GM23338 (cell line): Measurements from ENCODE around the gene SF3B3. TPM values are rescaled to one million over a fixed set of nuclear protein-coding genes. Genes with fewer than 3 reads are reported as not detected.

Experiments
- ATAC-seq: fragments of 200-7000 bp; cut with Tn5 transposase; 3 replicates; pipeline ENCODE4 v1.9.1; 2020
- DNase-seq: peaks from one replicate; pipeline ENCODE4 v3.0.0-alpha.2; 2015; ENCODE audit warnings: low spot score
- H2AFZ ChIP-seq: fragments of 200-600 bp; sonication (generic); 2 replicates; pipeline ENCODE4 v1.8.0; 2016; ENCODE audit warnings: antibody characterized with exemption, mild to moderate bottlenecking, moderate library complexity
- H3F3A ChIP-seq: fragments of 200-600 bp; sonication (generic); replicated peaks from 2 replicates; pipeline ENCODE4 v1.8.0; 2017; ENCODE audit warnings: antibody characterized with exemption, mixed run types, low read depth
- H3K27ac ChIP-seq: fragments of 200-600 bp; sonication (generic); 2 replicates; pipeline ENCODE4 v1.6.1; 2016; ENCODE audit warnings: low read depth
- H3K27me3 ChIP-seq: fragments of 200-600 bp; sonication (generic); 2 replicates; pipeline ENCODE4 v1.8.0; 2016; ENCODE audit warnings: mild to moderate bottlenecking, mixed run types, moderate library complexity; ENCODE audit not compliant: insufficient read depth
- H3K36me3 ChIP-seq: fragments of 200-600 bp; sonication (generic); 2 replicates; pipeline ENCODE4 v1.8.0; 2016; ENCODE audit warnings: mild to moderate bottlenecking; ENCODE audit not compliant: insufficient read depth
- H3K4me1 ChIP-seq: fragments of 200-600 bp; sonication (generic); 2 replicates; pipeline ENCODE4 v1.8.0; 2016; ENCODE audit warnings: mild to moderate bottlenecking, moderate library complexity; ENCODE audit not compliant: insufficient read depth
- H3K4me2 ChIP-seq: fragments of 200-600 bp; sonication (generic); 2 replicates; pipeline ENCODE4 v1.7.1; 2017; ENCODE audit warnings: mixed run types
- H3K4me3 ChIP-seq: fragments of 200-600 bp; sonication (generic); 2 replicates; pipeline ENCODE4 v1.6.1; 2016; ENCODE audit warnings: mixed run types
- H3K79me2 ChIP-seq: fragments of 200-600 bp; sonication (generic); replicated peaks from 2 replicates; pipeline ENCODE4 v1.8.0; 2017; ENCODE audit warnings: mild to moderate bottlenecking; ENCODE audit not compliant: insufficient read depth
- H3K9me2 ChIP-seq: fragments of 200-600 bp; sonication (generic); 2 replicates; pipeline ENCODE4 v1.8.0; 2017; ENCODE audit not compliant: insufficient read depth
- H4K20me1 ChIP-seq: fragments of 200-600 bp; sonication (generic); replicated peaks from 2 replicates; pipeline ENCODE4 v1.8.0; 2017; ENCODE audit warnings: mild to moderate bottlenecking; ENCODE audit not compliant: insufficient read depth
- H3K27ac Mint-ChIP-seq: 2 replicates; pipeline ENCODE4 v1.8.0; 2020; ENCODE audit warnings: inconsistent platforms, mild to moderate bottlenecking, moderate library complexity, mixed read lengths
- H3K27me3 Mint-ChIP-seq: 3 replicates; pipeline ENCODE4 v1.8.0; 2022; ENCODE audit warnings: low read depth, mild to moderate bottlenecking, moderate library complexity, mixed read lengths, inconsistent platforms; ENCODE audit not compliant: insufficient read depth, poor library complexity
- H3K36me3 Mint-ChIP-seq: 3 replicates; pipeline ENCODE4 v1.8.0; 2021; ENCODE audit warnings: low read depth, mild to moderate bottlenecking, inconsistent platforms, moderate library complexity, mixed read lengths
- H3K4me1 Mint-ChIP-seq: 3 replicates; pipeline ENCODE4 v1.8.0; 2020; ENCODE audit warnings: mild to moderate bottlenecking, inconsistent platforms, mixed read lengths
- H3K4me3 Mint-ChIP-seq: 3 replicates; pipeline ENCODE4 v1.8.0; 2021; ENCODE audit warnings: moderate library complexity, mild to moderate bottlenecking, inconsistent platforms, mixed read lengths
- H3K9me3 Mint-ChIP-seq: 3 replicates; pipeline ENCODE4 v1.8.0; 2020; ENCODE audit warnings: moderate library complexity, mild to moderate bottlenecking, inconsistent platforms, mixed read lengths
- CREB1 ChIP-seq: fragments of 250-450 bp; sonication (Bioruptor Pico); IDR thresholded peaks from 2 replicates; pipeline ENCODE4 v1.5.0; 2020; ENCODE audit warnings: low read depth, mild to moderate bottlenecking, moderate library complexity
- EZH2phosphoT487 ChIP-seq: fragments of 200-600 bp; sonication (generic); IDR thresholded peaks from one replicate; pipeline ENCODE4 v1.8.1; 2018; ENCODE audit warnings: antibody characterized with exemption; ENCODE audit not compliant: unreplicated experiment
- POLR2AphosphoS5 ChIP-seq: IDR thresholded peaks from 2 replicates; pipeline ENCODE4 v1.6.1; 2016; ENCODE audit warnings: antibody characterized with exemption, low read depth
- STAT1 ChIP-seq: IDR thresholded peaks from one replicate; pipeline ENCODE4 v1.6.1; 2016; ENCODE audit warnings: antibody characterized with exemption; ENCODE audit not compliant: unreplicated experiment
- ZNF114 ChIP-seq: fragments of 250-450 bp; sonication (Bioruptor Pico); IDR thresholded peaks from 2 replicates; pipeline ENCODE4 v1.5.0; 2020; ENCODE audit warnings: mild to moderate bottlenecking, moderate library complexity
- ZNF331 ChIP-seq: fragments of 250-450 bp; sonication (Bioruptor Pico); IDR thresholded peaks from 2 replicates; pipeline ENCODE4 v1.5.0; 2020; ENCODE audit warnings: low read depth, mild to moderate bottlenecking, moderate library complexity
- polyA plus RNA-seq: library from polyadenylated mRNA; unstranded; fragments of >200 nt; fragmentation: Nextera tagmentation; extraction: Ambion mirVana; gene quantifications from 2 replicates; pipeline ENCODE4 v1.2.1, GENCODE V29; 2016
- total RNA-seq: library from RNA; depleted of rRNA; stranded (reverse); fragments of >200 nt; shearing (Covaris generic); gene quantifications from 2 replicates; pipeline ENCODE4 v1.2.3, GENCODE V29; 2014
- TF ChIP-seq, protein P1 (sequence below): IDR thresholded peaks from 2 replicates; pipeline ENCODE4 v1.6.1; 2016; ENCODE audit warnings: antibody characterized with exemption
- TF ChIP-seq, protein P2 (sequence below): IDR thresholded peaks from one replicate; pipeline ENCODE4 v1.6.1; 2018; ENCODE audit warnings: antibody characterized with exemption; ENCODE audit not compliant: unreplicated experiment
- TF ChIP-seq, protein P3 (sequence below): fragments of 250-450 bp; sonication (Bioruptor Pico); IDR thresholded peaks from 2 replicates; pipeline ENCODE4 v1.5.0; 2020; ENCODE audit warnings: mild to moderate bottlenecking, moderate library complexity

SF3B3 gene
- total and polyA plus RNA-seq, 2 experiments from 2014 or later: 202 to 289 TPM

DNA sequence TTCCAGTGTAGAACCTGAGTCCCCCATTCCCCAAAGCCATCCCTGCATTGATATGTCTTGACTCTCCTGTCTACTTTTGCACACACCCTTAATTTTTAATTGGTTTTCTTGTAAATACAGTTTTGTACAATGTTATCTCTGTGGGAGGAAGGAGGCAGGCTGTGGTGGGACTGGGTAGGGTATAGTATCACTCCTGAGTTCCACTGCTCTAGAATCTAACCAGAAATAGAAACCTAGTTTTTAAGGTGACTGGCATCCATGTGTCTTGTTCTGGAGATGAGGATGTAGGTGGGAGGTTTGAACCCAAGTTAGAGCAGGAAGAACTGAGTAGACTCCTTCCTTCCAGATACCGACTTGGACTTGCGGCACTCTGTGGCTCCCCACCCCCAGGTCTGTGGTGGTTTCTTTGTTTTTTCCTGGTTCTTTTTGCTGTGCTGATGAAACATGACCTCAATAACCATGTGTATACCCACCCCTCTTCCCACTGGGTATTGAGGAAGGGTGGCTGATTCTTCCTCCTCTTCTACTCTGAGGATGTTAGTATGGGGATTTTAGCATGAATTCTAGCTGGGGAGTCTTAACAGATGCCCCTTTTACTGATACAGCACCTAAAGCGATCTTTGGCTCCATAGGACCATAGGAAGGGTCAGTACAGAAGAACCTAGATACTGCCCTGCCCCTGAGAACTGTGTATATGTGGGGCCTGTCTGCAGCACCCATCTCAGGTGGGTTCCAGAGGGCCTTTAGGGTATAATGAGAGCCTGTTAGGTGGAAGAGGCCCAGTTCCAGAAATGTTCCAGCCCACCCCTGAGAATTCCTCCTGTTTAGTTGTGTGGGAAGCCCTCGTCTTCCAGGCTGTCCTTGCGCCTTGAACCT is 48.7 kb downstream of the SF3B3 start:
- H3K4me3 ChIP-seq: no peak overlapping the region
- TF ChIP-seq, protein P1, sequence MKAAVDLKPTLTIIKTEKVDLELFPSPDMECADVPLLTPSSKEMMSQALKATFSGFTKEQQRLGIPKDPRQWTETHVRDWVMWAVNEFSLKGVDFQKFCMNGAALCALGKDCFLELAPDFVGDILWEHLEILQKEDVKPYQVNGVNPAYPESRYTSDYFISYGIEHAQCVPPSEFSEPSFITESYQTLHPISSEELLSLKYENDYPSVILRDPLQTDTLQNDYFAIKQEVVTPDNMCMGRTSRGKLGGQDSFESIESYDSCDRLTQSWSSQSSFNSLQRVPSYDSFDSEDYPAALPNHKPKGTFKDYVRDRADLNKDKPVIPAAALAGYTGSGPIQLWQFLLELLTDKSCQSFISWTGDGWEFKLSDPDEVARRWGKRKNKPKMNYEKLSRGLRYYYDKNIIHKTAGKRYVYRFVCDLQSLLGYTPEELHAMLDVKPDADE: no peak
- no peak for TF ChIP-seq ZNF331 (CRISPR knock-in tag)
- TF ChIP-seq POLR2AphosphoS5: no peak
- TF ChIP-seq, protein P2, sequence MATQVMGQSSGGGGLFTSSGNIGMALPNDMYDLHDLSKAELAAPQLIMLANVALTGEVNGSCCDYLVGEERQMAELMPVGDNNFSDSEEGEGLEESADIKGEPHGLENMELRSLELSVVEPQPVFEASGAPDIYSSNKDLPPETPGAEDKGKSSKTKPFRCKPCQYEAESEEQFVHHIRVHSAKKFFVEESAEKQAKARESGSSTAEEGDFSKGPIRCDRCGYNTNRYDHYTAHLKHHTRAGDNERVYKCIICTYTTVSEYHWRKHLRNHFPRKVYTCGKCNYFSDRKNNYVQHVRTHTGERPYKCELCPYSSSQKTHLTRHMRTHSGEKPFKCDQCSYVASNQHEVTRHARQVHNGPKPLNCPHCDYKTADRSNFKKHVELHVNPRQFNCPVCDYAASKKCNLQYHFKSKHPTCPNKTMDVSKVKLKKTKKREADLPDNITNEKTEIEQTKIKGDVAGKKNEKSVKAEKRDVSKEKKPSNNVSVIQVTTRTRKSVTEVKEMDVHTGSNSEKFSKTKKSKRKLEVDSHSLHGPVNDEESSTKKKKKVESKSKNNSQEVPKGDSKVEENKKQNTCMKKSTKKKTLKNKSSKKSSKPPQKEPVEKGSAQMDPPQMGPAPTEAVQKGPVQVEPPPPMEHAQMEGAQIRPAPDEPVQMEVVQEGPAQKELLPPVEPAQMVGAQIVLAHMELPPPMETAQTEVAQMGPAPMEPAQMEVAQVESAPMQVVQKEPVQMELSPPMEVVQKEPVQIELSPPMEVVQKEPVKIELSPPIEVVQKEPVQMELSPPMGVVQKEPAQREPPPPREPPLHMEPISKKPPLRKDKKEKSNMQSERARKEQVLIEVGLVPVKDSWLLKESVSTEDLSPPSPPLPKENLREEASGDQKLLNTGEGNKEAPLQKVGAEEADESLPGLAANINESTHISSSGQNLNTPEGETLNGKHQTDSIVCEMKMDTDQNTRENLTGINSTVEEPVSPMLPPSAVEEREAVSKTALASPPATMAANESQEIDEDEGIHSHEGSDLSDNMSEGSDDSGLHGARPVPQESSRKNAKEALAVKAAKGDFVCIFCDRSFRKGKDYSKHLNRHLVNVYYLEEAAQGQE: no peak
- TF ChIP-seq, protein P3, sequence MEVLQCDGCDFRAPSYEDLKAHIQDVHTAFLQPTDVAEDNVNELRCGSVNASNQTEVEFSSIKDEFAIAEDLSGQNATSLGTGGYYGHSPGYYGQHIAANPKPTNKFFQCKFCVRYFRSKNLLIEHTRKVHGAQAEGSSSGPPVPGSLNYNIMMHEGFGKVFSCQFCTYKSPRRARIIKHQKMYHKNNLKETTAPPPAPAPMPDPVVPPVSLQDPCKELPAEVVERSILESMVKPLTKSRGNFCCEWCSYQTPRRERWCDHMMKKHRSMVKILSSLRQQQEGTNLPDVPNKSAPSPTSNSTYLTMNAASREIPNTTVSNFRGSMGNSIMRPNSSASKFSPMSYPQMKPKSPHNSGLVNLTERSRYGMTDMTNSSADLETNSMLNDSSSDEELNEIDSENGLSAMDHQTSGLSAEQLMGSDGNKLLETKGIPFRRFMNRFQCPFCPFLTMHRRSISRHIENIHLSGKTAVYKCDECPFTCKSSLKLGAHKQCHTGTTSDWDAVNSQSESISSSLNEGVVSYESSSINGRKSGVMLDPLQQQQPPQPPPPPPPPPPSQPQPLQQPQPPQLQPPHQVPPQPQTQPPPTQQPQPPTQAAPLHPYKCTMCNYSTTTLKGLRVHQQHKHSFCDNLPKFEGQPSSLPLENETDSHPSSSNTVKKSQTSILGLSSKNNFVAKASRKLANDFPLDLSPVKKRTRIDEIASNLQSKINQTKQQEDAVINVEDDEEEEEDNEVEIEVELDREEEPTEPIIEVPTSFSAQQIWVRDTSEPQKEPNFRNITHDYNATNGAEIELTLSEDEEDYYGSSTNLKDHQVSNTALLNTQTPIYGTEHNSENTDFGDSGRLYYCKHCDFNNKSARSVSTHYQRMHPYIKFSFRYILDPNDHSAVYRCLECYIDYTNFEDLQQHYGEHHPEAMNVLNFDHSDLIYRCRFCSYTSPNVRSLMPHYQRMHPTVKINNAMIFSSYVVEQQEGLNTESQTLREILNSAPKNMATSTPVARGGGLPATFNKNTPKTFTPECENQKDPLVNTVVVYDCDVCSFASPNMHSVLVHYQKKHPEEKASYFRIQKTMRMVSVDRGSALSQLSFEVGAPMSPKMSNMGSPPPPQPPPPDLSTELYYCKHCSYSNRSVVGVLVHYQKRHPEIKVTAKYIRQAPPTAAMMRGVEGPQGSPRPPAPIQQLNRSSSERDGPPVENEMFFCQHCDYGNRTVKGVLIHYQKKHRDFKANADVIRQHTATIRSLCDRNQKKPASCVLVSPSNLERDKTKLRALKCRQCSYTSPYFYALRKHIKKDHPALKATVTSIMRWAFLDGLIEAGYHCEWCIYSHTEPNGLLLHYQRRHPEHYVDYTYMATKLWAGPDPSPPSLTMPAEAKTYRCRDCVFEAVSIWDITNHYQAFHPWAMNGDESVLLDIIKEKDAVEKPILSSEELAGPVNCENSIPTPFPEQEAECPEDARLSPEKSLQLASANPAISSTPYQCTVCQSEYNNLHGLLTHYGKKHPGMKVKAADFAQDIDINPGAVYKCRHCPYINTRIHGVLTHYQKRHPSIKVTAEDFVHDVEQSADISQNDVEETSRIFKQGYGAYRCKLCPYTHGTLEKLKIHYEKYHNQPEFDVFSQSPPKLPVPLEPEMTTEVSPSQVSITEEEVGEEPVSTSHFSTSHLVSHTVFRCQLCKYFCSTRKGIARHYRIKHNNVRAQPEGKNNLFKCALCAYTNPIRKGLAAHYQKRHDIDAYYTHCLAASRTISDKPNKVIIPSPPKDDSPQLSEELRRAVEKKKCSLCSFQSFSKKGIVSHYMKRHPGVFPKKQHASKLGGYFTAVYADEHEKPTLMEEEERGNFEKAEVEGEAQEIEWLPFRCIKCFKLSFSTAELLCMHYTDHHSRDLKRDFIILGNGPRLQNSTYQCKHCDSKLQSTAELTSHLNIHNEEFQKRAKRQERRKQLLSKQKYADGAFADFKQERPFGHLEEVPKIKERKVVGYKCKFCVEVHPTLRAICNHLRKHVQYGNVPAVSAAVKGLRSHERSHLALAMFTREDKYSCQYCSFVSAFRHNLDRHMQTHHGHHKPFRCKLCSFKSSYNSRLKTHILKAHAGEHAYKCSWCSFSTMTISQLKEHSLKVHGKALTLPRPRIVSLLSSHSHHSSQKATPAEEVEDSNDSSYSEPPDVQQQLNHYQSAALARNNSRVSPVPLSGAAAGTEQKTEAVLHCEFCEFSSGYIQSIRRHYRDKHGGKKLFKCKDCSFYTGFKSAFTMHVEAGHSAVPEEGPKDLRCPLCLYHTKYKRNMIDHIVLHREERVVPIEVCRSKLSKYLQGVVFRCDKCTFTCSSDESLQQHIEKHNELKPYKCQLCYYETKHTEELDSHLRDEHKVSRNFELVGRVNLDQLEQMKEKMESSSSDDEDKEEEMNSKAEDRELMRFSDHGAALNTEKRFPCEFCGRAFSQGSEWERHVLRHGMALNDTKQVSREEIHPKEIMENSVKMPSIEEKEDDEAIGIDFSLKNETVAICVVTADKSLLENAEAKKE (CRISPR knock-in tag): no peak
- no peak for TF ChIP-seq STAT1
- no peak for TF ChIP-seq CREB1 (CRISPR knock-in tag)
- TF ChIP-seq EZH2phosphoT487: no peak
- TF ChIP-seq ZNF114 (CRISPR knock-in tag): no peak
- Mint-ChIP-seq H3K4me1 (peaks cover 25% of the 10 kb centered on the region), H3K9me3 (no peaks in the 10 kb centered on the region; the same call in 2 of the 3 replicates), H3K27me3 (peaks cover 19% of the 10 kb centered on the region), H3K4me3 (no peak overlapping the region), H3K36me3 (peaks cover 80% of the 10 kb centered on the region), H3K27ac (no peak overlapping the region; the same call in 1 of the 2 replicates)
- DNase-seq (no peak), ATAC-seq (no peak)
- peak overlapping the region; percentile 87; the same call in 1 of the 2 replicates for H3K27ac ChIP-seq
- no peaks in the 10 kb centered on the region; the same call in none of the 2 replicates for H3K79me2 ChIP-seq
- H3K36me3 ChIP-seq: peaks cover 58% of the 10 kb centered on the region
- H3K9me2 ChIP-seq: no peaks in the 10 kb centered on the region
- no peak overlapping the region for H3K4me2 ChIP-seq
- peaks cover 58% of the 10 kb centered on the region for H4K20me1 ChIP-seq
- H2AFZ ChIP-seq: no peak overlapping the region
- peaks cover 73% of the 10 kb centered on the region for H3F3A ChIP-seq
- H3K4me1 ChIP-seq: peaks cover 7% of the 10 kb centered on the region
- H3K27me3 ChIP-seq: no peaks in the 10 kb centered on the region
